ENCODE measurements around the gene PHF23.
"Not testable (repeated sequence)": the region's sequence is repeated elsewhere in the genome, so short reads cannot be mapped to it uniquely, and the experiment has no call there.

PHF23 gene

DNA sequence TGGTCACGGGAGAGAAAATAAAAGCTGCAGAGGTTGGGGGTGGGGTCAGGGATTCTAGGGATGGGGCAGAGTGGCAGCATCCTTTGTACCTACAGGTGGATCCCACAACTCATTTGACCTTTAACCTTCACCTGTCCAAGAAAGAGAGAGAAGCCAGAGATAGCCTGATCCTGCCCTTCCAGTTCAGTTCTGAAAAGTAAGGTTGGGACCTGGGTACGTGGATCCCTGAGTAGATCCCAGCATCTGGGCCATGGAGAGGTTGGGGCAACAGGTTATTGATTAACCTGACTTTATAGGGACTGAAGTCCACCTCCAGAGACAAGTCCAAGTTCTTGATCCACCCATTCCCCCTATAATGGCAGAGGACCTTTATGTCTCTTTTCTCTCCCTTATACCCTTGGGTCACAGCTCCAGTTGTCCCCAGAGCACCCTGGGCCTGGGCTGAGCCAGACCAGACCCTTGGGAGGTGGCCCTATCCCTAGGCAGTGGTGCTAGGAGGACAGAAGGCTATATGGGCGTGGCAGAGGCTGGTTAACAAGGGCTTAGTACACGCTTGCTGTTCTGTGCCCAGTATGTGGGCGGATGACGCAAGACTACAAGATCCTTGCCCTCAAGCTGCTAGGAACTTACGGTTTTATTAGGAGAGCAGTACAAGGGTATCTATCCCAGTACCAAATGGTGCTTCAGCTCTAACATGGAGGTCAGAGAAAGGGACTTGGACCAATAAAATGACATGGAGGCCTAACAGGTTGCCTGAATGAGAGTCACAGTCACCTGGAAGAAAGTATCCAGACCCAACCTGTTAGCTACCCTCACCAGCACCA is 19.7 kb upstream of the PHF23 start:
- peak; percentile 38 for DNase-seq

DNA sequence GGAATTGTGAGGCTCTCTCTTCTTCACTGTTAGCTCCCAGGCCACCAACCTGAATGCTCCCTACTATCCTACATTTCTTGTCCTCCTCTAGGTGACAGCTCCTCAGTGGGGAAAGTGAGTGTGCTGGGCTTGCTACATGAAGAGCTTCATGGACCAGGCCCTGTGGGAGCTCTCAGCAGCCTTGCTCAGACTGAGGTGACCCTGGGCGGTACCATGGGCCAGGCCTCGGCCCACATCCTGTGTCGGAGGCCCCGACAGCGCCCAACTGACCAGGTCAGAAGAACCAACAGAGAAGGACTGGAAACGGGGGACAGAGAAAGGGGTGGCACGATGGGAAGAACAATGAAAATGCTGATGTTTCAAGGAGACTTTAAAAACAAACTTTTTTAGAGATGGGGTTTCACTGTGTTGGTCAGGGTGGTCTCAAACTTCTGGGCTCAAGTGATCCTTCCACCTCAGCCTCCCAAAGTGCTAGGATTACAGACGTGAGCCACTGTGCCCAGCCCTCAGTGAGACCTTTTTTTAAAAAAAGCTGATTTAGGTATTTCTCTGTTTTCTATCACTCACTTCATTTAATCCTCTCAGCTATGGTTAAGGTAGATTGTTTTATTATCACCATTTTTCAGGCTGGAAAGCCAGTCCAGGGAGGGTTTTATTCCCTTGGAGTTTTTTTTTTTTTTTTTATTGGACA is 17.7 kb upstream of the PHF23 start:
- no peak for DNase-seq

DNA sequence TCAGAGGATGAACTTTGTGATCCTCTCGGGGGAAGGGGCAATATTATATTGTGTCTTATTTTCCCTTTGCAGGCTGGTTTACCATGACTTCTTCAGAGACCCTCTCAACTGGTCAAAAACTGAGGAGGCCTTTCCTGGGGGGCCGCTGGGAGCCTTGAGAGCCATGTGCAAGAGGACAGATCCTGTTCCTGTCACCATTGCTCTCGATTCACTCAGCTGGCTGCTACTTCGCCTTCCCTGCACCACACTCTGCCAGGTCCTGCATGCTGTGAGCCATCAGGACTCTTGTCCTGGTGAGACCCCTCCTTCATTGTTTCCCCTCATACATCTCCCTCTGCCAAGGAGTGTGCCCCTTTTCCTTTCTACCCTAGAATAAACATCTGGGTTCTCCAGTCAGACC is 15.3 kb upstream of the PHF23 start:
- no peak for DNase-seq

DNA sequence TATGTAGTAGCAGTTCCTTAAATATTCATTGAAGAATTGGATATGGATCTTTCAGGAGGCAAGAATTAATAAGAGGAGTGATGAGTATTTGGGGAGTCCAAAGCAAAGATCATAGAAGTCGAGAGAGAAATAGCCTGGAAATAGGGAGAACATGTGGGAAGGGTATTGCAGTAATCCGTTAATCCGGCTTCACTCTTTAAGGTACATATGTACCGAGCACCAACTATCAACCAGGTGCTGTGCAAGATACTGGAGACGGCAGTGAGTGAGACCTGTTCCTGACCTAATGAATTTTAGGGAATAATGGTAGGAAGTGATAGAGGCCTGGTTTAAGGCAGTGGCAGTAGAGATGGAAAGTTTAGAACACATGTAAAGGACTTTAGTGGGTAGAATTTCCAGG is 13.8 kb upstream of the PHF23 start:
- no peak for DNase-seq

DNA sequence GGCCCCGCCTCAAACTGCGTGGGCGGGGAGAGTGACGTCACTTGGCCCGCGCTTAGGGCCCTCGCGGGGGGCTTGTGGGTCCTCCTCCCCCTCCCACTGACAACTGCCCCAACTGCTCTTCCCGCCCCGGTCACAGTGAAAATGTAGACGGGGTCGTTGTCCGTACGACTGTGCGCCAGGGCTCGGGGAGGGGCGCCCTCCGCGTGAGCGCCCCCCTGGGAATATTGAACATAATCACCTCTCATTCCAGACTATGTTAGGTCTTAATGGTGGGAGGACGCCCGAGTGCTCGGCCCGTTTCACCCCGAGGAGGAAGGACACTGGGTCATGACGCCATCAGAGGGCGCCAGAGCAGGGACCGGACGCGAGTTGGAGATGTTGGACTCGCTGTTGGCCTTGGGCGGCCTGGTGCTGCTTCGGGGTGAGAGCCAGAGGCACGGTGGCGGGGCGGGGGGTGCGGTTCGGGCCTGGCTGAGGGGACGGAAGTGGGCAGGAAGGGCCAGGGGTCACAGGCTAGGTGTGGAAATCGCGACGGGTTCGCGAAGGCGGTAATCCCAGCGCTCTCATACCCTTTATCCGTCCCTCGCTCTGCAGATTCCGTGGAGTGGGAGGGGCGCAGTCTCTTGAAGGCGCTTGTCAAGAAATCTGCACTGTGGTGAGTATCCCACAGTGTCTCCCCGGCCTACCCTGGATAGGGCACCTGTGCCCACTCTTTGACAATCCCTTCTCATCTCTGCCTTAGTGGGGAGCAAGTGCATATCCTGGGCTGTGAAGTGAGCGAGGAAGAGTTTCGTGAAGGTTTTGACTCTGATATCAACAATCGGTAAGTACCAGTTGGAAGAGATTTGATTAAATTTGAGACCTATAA is 13.2 kb upstream of the PHF23 start, which contains the start of gene ELP5:
Gene ELP5, plus strand, starts transcription at position 40 of the 868 bp plus-strand sequence. Its CDS starts 336 bp downstream, at position 376.
- DNase-seq: peak; percentile 94

DNA sequence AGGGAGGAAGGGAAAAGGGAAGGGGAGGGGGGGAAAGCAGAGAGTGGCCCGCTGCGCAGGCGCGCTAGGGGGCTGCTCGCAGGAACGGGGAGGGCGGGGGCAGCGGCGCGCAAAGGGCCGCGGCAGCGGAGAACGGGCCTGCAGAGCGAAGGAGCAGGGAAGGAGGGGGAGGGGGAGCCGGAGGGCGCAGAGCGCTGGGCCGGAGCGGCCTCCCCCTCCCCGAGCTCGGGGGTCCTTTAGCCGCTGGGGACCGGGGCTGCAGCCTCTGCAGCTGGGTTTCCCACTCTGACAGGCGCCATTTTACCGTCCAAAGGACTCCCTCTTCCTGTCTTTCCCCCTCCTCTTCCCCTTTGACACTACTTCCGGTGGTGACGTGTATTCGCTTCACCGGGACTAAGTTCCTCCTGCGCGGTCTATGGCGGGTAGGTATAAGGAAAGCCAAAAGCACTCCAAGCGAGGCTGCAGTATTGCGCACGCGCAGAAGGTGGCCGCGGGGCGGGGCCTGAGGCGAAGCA is 12.5 kb upstream of the PHF23 start, which contains the start of gene CTDNEP1:
Gene CTDNEP1, minus strand, starts transcription at position 74 of the 515 bp plus-strand sequence. CDS start 438 bp downstream, outside the sequence.
- DNase-seq: peak; percentile 99

DNA sequence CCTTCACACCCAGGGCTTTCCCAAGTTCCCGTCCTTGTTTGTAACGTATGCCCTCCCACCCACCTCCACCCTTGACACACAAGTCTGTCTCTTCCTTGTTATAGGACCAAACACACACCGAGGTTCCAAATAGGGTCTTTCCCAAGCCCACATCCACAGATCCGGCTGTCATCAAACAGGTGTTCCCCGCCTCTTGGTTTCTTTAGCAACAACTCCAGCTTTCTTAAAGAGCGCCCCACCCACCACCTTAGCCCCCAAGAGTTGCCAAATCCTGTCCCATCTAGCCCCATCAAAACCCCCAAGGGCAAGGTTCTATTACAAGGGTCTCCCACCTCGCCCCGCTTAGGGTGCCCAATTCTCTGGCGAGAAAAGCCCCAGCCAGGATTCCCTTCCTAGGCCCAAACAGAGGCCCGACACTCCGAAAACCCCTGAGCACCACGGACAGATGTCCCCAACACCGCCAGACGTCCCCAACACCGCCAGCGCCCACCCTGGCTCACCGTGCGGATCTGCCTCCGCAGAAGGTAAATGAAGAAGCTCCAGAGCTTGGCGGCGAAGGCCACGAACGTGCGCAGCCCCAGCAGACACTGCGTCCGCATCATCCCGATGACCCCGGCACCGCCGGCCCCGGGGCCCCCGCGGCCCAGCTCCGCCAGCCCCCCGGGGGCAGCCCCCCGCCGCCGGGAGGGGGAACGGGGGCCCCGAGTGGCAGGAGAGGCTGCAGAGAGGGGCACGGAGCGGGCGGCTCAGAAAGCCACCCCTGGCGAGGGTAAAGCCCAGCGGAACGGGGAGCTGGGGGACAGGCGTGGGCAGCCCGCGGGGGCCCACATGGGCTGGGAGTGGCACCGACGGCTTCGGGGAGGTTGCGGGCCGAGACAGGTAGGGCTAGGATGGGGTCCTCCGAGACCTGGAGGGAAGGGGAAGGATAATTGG is 11.7 kb upstream of the PHF23 start:
- DNase-seq: no peak

DNA sequence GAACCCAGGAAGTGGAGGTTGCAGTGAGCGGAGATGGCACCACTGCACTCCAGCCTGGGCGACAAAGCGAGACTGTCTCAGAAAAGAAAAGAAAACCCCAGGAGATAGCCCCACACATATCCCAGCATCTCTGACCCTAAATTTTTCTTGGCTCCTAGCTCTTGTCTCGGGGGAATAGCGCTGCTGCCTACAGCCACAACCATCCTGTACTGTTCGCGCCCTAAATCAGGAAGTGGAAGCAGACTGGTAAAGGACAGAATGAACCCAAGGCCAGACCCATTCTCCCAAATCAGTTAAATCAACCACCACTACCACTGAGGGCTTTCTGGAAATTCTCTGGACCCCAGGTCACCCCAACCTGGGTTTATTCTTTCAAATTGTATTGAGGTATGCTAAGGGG is 10.6 kb upstream of the PHF23 start:
- DNase-seq: no peak

DNA sequence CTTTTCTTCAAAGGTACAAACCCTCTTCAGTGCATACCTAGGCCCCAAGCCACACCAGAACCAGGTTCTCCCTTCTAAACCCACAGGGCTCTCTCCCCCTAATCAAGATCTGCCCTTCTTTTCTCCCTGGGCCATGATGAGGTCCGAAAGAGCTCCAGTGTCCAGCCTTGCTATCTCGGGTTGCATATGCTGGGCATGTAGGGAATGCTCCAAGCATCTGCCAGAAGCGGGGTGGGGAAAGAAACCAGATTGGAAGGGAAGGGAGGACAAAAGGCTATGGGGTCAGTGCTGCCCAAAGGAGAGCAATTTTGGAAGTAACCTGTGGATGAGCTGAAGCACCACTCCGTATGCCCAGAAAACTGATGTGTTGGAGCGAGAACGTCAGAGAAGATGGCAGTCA is 10.0 kb upstream of the PHF23 start:
- DNase-seq: no peak

DNA sequence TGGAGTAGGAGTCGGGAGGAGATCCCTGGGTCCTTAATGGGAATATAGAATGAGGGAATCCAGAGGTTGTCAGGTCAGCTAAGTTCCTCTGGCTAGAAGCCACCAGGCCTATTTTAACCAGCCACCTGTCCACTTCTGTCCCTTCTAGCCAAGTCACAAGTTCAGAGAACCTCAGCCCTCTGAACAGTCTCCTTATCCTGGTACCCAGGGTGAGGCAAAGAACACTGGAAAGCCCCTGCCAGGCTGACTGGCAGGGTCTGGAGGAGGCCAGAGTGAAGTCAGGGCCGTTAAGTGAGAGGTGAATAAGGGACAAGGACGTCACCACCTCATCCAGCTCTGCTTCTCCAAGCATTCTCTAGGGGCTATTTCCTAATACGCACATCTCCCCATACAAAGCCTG is 9.5 kb upstream of the PHF23 start:
- DNase-seq: no peak

DNA sequence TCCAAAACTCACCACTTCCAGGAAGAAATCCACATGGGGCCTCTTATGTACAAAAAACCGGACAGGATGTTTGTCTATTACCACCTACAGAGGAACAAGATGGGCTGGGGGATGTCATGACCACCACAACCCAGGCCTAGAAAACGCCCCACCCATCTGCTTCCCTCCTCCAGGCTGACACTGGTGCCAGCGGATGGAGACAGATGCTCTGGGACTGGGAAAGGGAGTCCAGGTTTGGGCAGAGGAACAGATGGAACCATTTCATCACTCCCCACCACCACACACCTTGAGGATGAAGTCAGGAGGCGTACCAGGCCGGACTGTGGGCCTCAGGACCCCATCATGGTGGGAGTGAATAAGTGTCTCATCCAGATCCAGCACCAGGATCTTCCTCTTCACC is 7.5 kb upstream of the PHF23 start:
- no peak for DNase-seq

DNA sequence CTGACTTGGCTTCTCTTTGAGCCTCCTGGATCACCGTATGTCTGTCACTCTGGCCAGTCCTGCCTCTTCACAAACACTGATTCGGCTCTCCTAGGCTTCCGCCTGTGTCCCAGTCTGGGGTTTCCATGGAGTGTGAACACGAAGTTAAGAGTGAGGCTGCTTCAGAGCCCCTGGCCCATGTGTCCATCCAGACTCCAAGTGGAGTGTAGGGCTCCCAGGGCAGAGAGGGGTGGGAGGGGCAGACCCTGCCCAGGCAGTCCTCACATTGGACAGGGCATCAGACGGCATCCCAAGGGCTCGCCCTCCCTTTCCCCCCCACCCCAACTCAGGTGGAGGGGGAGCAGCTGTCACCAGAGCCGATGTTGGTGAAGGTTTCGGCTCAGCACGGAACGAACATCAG is 4.6 kb upstream of the PHF23 start:
- not testable (repeated sequence) for DNase-seq

DNA sequence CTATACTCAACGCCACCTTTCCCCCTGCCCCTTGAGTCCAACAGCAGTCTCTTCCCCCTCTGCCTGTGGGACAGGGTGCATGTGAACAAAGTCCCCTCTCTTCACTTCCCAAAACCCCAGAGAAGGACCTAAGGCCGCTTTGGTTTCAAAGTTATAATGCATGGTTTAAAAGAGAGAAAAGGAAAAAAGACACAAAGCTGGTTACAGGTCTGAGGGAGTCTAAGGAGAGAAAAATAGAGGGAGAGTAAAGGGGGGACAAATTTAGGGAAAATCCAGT is 4.1 kb upstream of the PHF23 start:
- DNase-seq: no peak

DNA sequence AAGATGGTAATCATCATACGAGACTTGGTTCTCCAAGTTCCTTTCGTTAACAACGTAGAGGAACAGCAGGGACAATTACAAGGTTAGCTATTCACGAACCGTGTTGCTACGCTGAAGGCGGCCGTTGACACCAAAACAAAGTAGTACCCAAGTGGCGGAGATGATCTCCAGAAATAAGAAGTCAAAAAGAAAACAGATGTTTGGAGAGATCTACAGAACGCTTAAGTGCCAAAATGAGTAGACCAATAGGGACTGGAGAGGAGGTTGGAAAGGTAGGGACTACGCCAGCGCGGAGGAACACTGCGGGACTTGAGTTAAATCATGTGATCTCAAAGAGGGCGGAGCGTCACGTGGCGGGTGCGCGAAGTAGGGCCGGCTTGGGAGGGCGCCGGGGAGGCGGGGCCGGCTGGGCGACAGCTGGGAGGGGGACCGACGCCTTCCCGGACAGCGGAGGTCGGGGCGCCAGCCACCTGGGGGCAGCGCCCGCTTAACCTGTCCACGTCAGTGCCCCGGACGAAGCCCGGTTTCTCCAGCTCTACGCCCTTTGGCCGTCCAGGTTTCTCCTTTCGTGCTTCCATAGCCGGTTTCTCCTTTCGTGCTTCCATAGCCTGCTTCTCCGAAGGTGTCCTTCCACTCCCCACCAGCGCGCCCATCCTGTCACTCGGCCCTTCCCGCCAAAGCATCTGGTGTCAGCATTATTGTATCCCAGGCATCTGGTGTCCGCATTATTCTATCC is 3.6 kb upstream of the PHF23 start:
- peak; percentile 94 for DNase-seq

DNA sequence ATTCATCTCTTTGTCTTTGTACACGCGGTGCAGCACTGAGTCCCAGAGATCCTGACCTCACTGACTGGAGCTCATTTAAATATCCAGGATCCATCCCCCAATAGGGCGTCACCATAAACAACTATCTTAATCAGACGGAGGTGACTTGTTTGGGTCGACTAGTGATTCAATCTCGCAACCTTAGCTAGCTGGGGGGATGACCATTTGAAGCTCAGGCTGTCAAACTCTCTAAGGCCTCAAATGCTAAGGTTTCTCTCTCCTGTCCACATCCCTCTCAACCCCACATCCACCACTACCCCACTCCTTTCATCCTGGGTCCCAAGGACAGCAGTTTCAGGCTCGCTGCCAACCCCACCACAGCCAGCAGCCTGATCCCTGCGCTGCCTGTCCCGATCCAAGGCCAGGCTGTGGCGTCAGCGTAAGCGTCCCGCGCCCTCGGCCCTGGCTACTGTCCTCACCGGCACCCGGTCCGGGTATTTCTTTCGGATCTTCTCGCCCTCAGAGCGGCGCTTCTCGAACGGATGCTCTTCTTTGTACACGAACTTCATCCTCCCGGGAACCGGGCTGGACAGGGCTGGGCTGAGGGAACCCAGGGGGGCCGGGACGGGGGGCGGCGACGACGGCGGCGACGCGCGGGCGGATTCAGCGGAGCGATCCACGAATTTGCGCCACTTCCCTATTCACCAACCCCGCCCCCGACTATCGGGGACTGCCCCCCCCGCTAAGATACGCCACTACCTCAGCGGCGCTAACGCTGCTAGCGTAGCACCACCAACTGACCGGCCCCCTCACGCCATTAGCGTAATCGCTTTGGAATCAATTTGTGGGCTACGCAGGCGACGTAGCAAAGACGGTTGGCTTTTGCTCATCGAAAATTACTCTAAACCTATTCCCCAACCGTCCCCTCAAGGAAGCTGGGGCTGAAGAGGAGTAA is 2.8 kb upstream of the PHF23 start, which contains the start of gene GABARAP:
Gene GABARAP, minus strand, starts transcription at position 667 of the 934 bp plus-strand sequence. Its CDS starts 119 bp downstream, at position 548.
- peak; percentile 95 for DNase-seq

DNA sequence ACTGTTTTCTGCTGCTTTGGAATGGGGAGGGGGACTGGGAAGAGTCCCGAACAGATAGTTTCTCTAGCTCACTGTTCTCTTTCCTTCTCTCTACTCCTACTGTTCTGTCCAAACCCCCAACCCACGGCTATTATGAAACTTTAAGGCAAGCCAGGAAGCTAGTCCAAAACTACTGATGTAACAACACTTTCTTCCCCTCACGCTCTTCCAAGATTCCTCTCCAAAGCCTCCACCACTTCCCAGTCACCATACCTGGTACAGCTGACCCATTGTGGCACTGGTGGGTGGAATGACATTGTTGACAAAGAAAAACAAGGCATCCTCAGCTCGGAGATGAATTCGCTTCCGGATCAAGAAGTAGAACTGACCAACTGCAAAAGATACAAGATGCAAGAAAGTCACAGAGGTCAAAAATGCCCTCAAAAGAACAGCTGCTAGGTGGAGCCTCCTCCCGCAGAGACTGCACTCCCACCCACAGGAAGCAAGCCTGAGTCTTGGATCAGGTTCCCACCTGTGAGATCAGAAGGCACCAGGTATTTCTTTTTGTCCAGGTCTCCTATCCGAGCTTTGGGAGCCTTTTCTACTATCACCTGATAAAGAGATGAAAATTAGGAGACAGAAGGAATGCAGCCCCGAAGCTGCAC is 2.0 kb upstream of the PHF23 start:
- DNase-seq: no peak

DNA sequence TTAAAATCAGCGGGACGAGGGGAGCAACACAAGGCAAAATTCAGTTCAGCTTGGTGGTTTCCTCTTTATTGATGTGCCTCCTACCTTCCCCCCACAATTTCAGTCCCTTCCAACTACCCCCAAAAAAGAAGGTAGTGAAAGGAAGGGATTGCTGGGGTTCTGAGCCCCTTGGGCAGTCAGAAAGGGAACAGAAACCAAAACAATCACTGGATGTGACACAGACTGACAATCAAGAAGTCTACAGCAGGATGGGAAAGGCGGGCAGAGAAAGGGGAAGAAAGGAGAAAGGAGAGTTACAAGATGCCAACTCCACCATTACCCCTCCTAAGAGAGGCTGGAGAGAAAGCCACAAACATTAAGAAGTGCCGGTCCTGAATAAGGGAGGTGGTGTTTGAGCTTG is 1.1 kb upstream of the PHF23 start:
- DNase-seq: no peak

DNA sequence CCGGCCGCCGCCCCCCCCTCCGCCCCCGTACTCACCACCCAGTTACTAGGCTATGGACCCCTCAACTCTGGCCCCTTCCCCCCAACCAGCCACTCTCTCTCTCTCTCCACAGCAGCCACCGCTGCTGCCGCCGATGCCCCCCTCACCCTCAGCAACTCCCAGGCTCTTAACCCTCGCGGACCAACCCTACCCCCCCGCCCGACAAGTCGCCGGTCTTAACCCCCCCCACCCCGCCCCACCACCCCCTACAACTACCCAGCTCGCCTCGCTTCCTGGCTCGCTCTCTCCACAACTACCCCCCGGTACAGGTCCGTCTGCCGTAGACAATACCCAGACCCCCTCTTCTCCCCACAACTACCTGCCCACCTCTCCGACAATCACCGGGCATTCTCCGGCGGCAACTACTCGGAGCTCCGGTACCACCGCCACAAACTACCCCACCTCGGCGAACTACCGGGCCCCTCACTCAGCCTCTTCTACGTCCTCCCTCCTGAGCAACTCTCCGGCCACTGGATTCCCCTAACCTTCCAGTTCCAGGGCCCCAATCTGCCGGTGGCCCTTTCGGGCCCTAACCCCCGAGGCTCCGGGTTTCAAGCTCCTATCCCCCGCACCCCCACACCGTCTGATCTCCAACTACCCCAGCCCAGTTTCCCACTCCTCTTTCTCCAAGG is 702 bp downstream of the PHF23 start:
- peak; percentile 37 for DNase-seq
